Measurements from ENCODE around the gene RUNX1.

- TF ChIP-seq CTCF (IDR thresholded peaks at IDR 0.05 in 8 of 11, conservative IDR thresholded peaks at IDR 0.05 in 3 of 11) (no peak), POLR2A (IDR thresholded peaks at IDR 0.05) (no peak)
These were observed 87.0 kb downstream of the RUNX1 start for GRCh38 chr21:34962136-34962535.

Data from spleen (tissue), 7 donors.